HepG2 (cell line): ENCODE measurements around the gene SCO1. TPM values are rescaled to one million over a fixed set of nuclear protein-coding genes. Genes with fewer than 3 reads are reported as not detected.
A peak's percentile ranks its signal among the peaks of the same experiment; 100 is the strongest.

Source experiments
- AHDC1 ChIP-seq: sonication (generic); formaldehyde crosslinking; IDR thresholded peaks from 2 replicates; pipeline ENCODE4 v1.5.1; 2020; ENCODE audit warnings: mild to moderate bottlenecking, missing genetic modification reagents, borderline replicate concordance
- CBX2 ChIP-seq, 2 experiments: fragments of 200-600 bp in 1 of 2; sonication (generic); formaldehyde crosslinking in 1 of 2; IDR thresholded peaks; 2 replicates each; pipeline versions ENCODE4 v1.7.0 to v1.8.1; 2018 to 2022; ENCODE audit warnings: low read depth in 2 of 2, low read length in 1 of 2, mild to moderate bottlenecking in 1 of 2, missing genetic modification reagents in 1 of 2
- CC2D1A ChIP-seq: sonication (generic); formaldehyde crosslinking; IDR thresholded peaks from 2 replicates; pipeline ENCODE4 v1.8.1; 2023; ENCODE audit warnings: mild to moderate bottlenecking, missing genetic modification reagents
- E2F2 ChIP-seq: sonication (generic); formaldehyde crosslinking; IDR thresholded peaks from 2 replicates; pipeline ENCODE4 v1.4.0; 2020; ENCODE audit warnings: missing genetic modification reagents, borderline replicate concordance
- ERF ChIP-seq: IDR thresholded peaks from 2 replicates; pipeline ENCODE4 v1.6.1; 2018; ENCODE audit warnings: missing biosample characterization, missing genetic modification reagents
- HDAC2 ChIP-seq: sonication (generic); formaldehyde crosslinking; IDR thresholded peaks from 2 replicates; pipeline ENCODE4 v1.4.0; 2020; ENCODE audit warnings: missing genetic modification reagents
- ISL2 ChIP-seq: sonication (generic); formaldehyde crosslinking; IDR thresholded peaks from 2 replicates; pipeline ENCODE4 v1.5.0; 2020; ENCODE audit warnings: missing genetic modification reagents
- KLF13 ChIP-seq: sonication (generic); formaldehyde crosslinking; IDR thresholded peaks from 2 replicates; pipeline ENCODE4 v1.4.0; 2020; ENCODE audit warnings: mild to moderate bottlenecking, missing genetic modification reagents
- MEF2D ChIP-seq: sonication (generic); formaldehyde crosslinking; IDR thresholded peaks from 2 replicates; pipeline ENCODE4 v1.5.1; 2020; ENCODE audit warnings: mild to moderate bottlenecking, missing genetic modification reagents
- MLLT10 ChIP-seq: sonication (generic); formaldehyde crosslinking; IDR thresholded peaks from 2 replicates; pipeline ENCODE4 v1.4.0; 2020; ENCODE audit warnings: missing genetic modification reagents
- NR2C2 ChIP-seq: sonication (generic); formaldehyde crosslinking; IDR thresholded peaks from 2 replicates; pipeline ENCODE4 v1.4.0; 2020; ENCODE audit warnings: missing genetic modification reagents, mild to moderate bottlenecking, moderate library complexity, borderline replicate concordance
- PHB2 ChIP-seq: fragments of 450-650 bp; IDR thresholded peaks from 2 replicates; pipeline ENCODE4 v1.6.1; 2018; ENCODE audit not compliant: partially characterized antibody
- PHF21A ChIP-seq: sonication (generic); formaldehyde crosslinking; IDR thresholded peaks from 2 replicates; pipeline ENCODE4 v1.5.0; 2020; ENCODE audit warnings: mild to moderate bottlenecking, missing genetic modification reagents
- PLRG1 ChIP-seq: fragments of 450-650 bp; conservative IDR thresholded peaks from 2 replicates; pipeline ENCODE4 v1.6.1; 2016
- RAD21 ChIP-seq: fragments of 450-650 bp; formaldehyde crosslinking; IDR thresholded peaks from 2 replicates; pipeline ENCODE4 v1.5.0; 2020; ENCODE audit warnings: mild to moderate bottlenecking
- RARA ChIP-seq: IDR thresholded peaks from 2 replicates; pipeline ENCODE4 v1.6.1; 2016; ENCODE audit warnings: missing genetic modification reagents, missing compliant biosample characterization
- REPIN1 ChIP-seq: sonication (generic); formaldehyde crosslinking; IDR thresholded peaks from 2 replicates; pipeline ENCODE4 v1.8.0; 2022; ENCODE audit warnings: missing genetic modification reagents, low read depth, mild to moderate bottlenecking, borderline replicate concordance
- SAP130 ChIP-seq: IDR thresholded peaks from 2 replicates; pipeline ENCODE4 v1.6.1; 2016; ENCODE audit warnings: low read depth
- SNAPC5 ChIP-seq: sonication (generic); formaldehyde crosslinking; IDR thresholded peaks from 2 replicates; pipeline ENCODE4 v1.8.1; 2023; ENCODE audit warnings: mild to moderate bottlenecking, missing genetic modification reagents, borderline replicate concordance
- SYNCRIP ChIP-seq: fragments of 200-400 bp; formaldehyde crosslinking; IDR thresholded peaks from 2 replicates; pipeline ENCODE4 v1.6.1; 2018; ENCODE audit warnings: mild to moderate bottlenecking, low read depth, low read length; ENCODE audit not compliant: insufficient read depth
- THRA ChIP-seq: sonication (generic); formaldehyde crosslinking; IDR thresholded peaks from 2 replicates; pipeline ENCODE4 v1.4.0; 2020; ENCODE audit warnings: missing genetic modification reagents, borderline replicate concordance
- ZFP1 ChIP-seq: IDR thresholded peaks from 2 replicates; pipeline ENCODE4 v1.6.1; 2016
- ZNF446 ChIP-seq: sonication (generic); formaldehyde crosslinking; IDR thresholded peaks from 2 replicates; pipeline ENCODE4 v1.5.0; 2020; ENCODE audit warnings: mild to moderate bottlenecking, missing genetic modification reagents
- ZNF562 ChIP-seq: sonication (generic); formaldehyde crosslinking; IDR thresholded peaks from 2 replicates; pipeline ENCODE4 v1.8.0; 2022; ENCODE audit warnings: missing genetic modification reagents, borderline replicate concordance
- ZNF780A ChIP-seq: sonication (generic); formaldehyde crosslinking; IDR thresholded peaks from 2 replicates; pipeline ENCODE4 v1.8.0; 2022; ENCODE audit warnings: mild to moderate bottlenecking, missing genetic modification reagents, moderate library complexity
- polyA plus RNA-seq, 8 experiments: library from polyadenylated mRNA; depleted of rRNA in 3 of 8; stranded (reverse) in 7 of 8; unstranded in 1 of 8; fragments of >200 nt; fragmentation: Illumina TruSeq in 4 of 8; extraction: Trizol in 4 of 8; gene quantifications; 2 replicates each; pipeline versions ENCODE4 v1.2.1 to v1.2.3, GENCODE V29; 2011 to 2016; ENCODE audit warnings: low read depth in 4 of 8, missing spikeins in 1 of 8, mixed read lengths in 1 of 8; ENCODE audit not compliant: insufficient read depth in 1 of 8
- total RNA-seq, 5 experiments: library from RNA; depleted of rRNA; stranded (reverse); fragments of >200 nt; fragmentation: Illumina TruSeq; extraction: Trizol; gene quantifications; 2 replicates each; pipeline ENCODE4 v1.2.3, GENCODE V29; 2016; ENCODE audit warnings: low read depth in 1 of 5

SCO1 gene
- total and polyA plus RNA-seq, 2 of the 13 experiments (the other 11 are each of a cell fraction or from before 2014, with no cell fraction given), result 11.4 to 50.3 TPM

GRCh38 chr17:10725262-10725661 is 27.9 kb upstream of the SCO1 start (continued):
- TF ChIP-seq AHDC1 (CRISPR knock-in tag), result peak; percentile 57; the same call in 1 of the 2 replicates
- TF ChIP-seq PHB2, result no peak
- no peak for TF ChIP-seq SNAPC5 (CRISPR knock-in tag)
- TF ChIP-seq CBX2 (IDR thresholded peaks at IDR 0.05; ENCODE audit: low read depth, low read length), result no peak
- TF ChIP-seq CBX2 (CRISPR knock-in tag; IDR thresholded peaks at IDR 0.05; ENCODE audit: low read depth), result no peak
- TF ChIP-seq NR2C2 (CRISPR knock-in tag), result peak; percentile 34; the same call in 1 of the 2 replicates
- no peak for TF ChIP-seq ZNF446 (CRISPR knock-in tag)
- TF ChIP-seq MLLT10, result no peak
- no peak for TF ChIP-seq KLF13 (CRISPR knock-in tag)
- no peak for TF ChIP-seq ZFP1 (CRISPR knock-in tag)
- TF ChIP-seq SAP130, result 0 out of 2 replicates have a peak, but pooled peaks have one; percentile 18
- peak; percentile 83; the same call in 1 of the 2 replicates for TF ChIP-seq REPIN1
- peak; percentile 72 for TF ChIP-seq RARA (CRISPR knock-in tag)
- no peak for TF ChIP-seq ISL2 (CRISPR knock-in tag)
- TF ChIP-seq ERF, result no peak
- peak; percentile 58 for TF ChIP-seq PHF21A (CRISPR knock-in tag)
- no peak for TF ChIP-seq THRA (CRISPR knock-in tag)
- peak; percentile 68; the same call in 1 of the 2 replicates for TF ChIP-seq HDAC2 (CRISPR knock-in tag)
- TF ChIP-seq ZNF780A (CRISPR knock-in tag), result no peak
- TF ChIP-seq SYNCRIP, result no peak
- no peak for TF ChIP-seq RAD21 (CRISPR knock-in tag)
- no peak for TF ChIP-seq PLRG1
- TF ChIP-seq ZNF562, result no peak
- TF ChIP-seq CC2D1A (CRISPR knock-in tag), result no peak
- no peak for TF ChIP-seq MEF2D
- TF ChIP-seq E2F2 (CRISPR knock-in tag), result no peak
